Measurements from ENCODE around the gene TUG1. TPM values are rescaled to one million over a fixed set of nuclear protein-coding genes. Genes with fewer than 3 reads are reported as not detected.

The TUG1 gene
- total and polyA plus RNA-seq, 4 donors: 11.3 to 32.9 (median 18.2) TPM

GRCh38 chr22:30978304-30978962 lies 9.4 kb downstream of the TUG1 start:
- Histone ChIP-seq H3K4me3 (ENCODE audit: low read depth in 1 of 3, low read length in 3 of 3) (no peak overlapping the region), H3K27ac (ENCODE audit: low read depth in 1 of 2, low read length in 2 of 2) (no peak overlapping the region), H3K27me3 (ENCODE audit: control insufficient read depth in 4 of 4, insufficient read depth in 4 of 4, low read length in 3 of 4) (no peaks in the 10 kb centered on the region), H3K36me3 (ENCODE audit: control insufficient read depth in 4 of 4, insufficient read depth in 3 of 4, low read depth in 1 of 4, low read length in 3 of 4) (peaks cover 0 to 13% (median 5%) of the 10 kb centered on the region in 4 donors), H3K9me3 (ENCODE audit: control insufficient read depth in 4 of 4, low read length in 3 of 4) (peaks cover 0 to 11% (median 4%) of the 10 kb centered on the region in 4 donors), H3K4me1 (ENCODE audit: control insufficient read depth in 4 of 4, insufficient read depth in 4 of 4, low read length in 3 of 4) (no peaks in the 10 kb centered on the region), H3K9ac (ENCODE audit: low read depth in 1 of 2, low read length in 2 of 2) (no peak overlapping the region)
- WGBS: 96% methylated on average over 3 of the region's 3 CpGs
- DNase-seq (ENCODE audit: low spot score): no peak
- TF ChIP-seq FOXA2 (IDR thresholded peaks at IDR 0.05) (no peak), FOXA1 (IDR thresholded peaks at IDR 0.05) (no peak), CTCF (IDR thresholded peaks at IDR 0.05; ENCODE audit: low read depth, low read length, missing input control) (no peak), ZBTB33 (IDR thresholded peaks at IDR 0.05) (no peak), YY1 (IDR thresholded peaks at IDR 0.05) (no peak), GABPA (IDR thresholded peaks at IDR 0.05 in 1 of 2, conservative IDR thresholded peaks at IDR 0.05 in 1 of 2) (no peak), NR2F2 (IDR thresholded peaks at IDR 0.05) (no peak), REST (IDR thresholded peaks at IDR 0.05) (no peak), TAF1 (conservative IDR thresholded peaks at IDR 0.05) (no peak), RAD21 (IDR thresholded peaks at IDR 0.05) (no peak), HNF4G (IDR thresholded peaks at IDR 0.05) (no peak), SP1 (IDR thresholded peaks at IDR 0.05) (no peak), EGR1 (IDR thresholded peaks at IDR 0.05; ENCODE audit: low read depth in 2 of 2) (no peak), HNF4A (conservative IDR thresholded peaks at IDR 0.05) (no peak), JUND (IDR thresholded peaks at IDR 0.05) (no peak)
- TF ChIP-seq, protein P1, sequence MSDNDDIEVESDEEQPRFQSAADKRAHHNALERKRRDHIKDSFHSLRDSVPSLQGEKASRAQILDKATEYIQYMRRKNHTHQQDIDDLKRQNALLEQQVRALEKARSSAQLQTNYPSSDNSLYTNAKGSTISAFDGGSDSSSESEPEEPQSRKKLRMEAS (IDR thresholded peaks at IDR 0.05): no peak
- TF ChIP-seq, protein P2, sequence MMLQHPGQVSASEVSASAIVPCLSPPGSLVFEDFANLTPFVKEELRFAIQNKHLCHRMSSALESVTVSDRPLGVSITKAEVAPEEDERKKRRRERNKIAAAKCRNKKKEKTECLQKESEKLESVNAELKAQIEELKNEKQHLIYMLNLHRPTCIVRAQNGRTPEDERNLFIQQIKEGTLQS (IDR thresholded peaks at IDR 0.05): no peak
